ENCODE results near the gene PLPP6.

The PLPP6 gene

GRCh38 chr9:4662108-4662988 lies at the start of gene PLPP6:
Gene PLPP6, plus strand, starts transcription at chr9:4662294. Its CDS starts 82 bp downstream, at chr9:4662376.
- no peak for TF ChIP-seq JUND (IDR thresholded peaks at IDR 0.05; ENCODE audit: low read depth)
- in situ Hi-C loops (cut with HindIII; ENCODE audit: low pct_unique_long_range_greater_than_20kb, low sequenced_read_pairs) = no loop called here
- peak; percentile 77 to 91 for DNase-seq (ENCODE audit: low read depth in 1 of 2, low spot score in 1 of 2)

- DNase-seq (ENCODE audit: low read depth in 1 of 2, low spot score in 1 of 2) = no peak
- in situ Hi-C loops (cut with HindIII; ENCODE audit: low pct_unique_long_range_greater_than_20kb, low sequenced_read_pairs) = no loop called here
- no peak for TF ChIP-seq JUND (IDR thresholded peaks at IDR 0.05; ENCODE audit: low read depth)
These were observed 47.5 kb upstream of the PLPP6 start for GRCh38 chr9:4614627-4615026.

- no peak for DNase-seq (ENCODE audit: low read depth in 1 of 2, low spot score in 1 of 2)
- in situ Hi-C loops (cut with HindIII; ENCODE audit: low pct_unique_long_range_greater_than_20kb, low sequenced_read_pairs) = no loop called here
- no peak for TF ChIP-seq JUND (IDR thresholded peaks at IDR 0.05; ENCODE audit: low read depth)
These were observed 46.8 kb upstream of the PLPP6 start for GRCh38 chr9:4615251-4615650.

GRCh38 chr9:4615778-4616177 lies 46.3 kb upstream of the PLPP6 start:
- in situ Hi-C loops (cut with HindIII; ENCODE audit: low pct_unique_long_range_greater_than_20kb, low sequenced_read_pairs) = no loop called here

GRCh38 chr9:4617752-4618151 lies 44.3 kb upstream of the PLPP6 start:
- no peak for DNase-seq (ENCODE audit: low read depth in 1 of 2, low spot score in 1 of 2)
- in situ Hi-C loops (cut with HindIII; ENCODE audit: low pct_unique_long_range_greater_than_20kb, low sequenced_read_pairs) = no loop called here
- no peak for TF ChIP-seq JUND (IDR thresholded peaks at IDR 0.05; ENCODE audit: low read depth)

More at GRCh38 chr9:4615778-4616177, 46.3 kb upstream of the PLPP6 start:
- TF ChIP-seq JUND (IDR thresholded peaks at IDR 0.05; ENCODE audit: low read depth) = no peak
- DNase-seq (ENCODE audit: low read depth in 1 of 2, low spot score in 1 of 2) = no peak

- in situ Hi-C loops (cut with HindIII; ENCODE audit: low pct_unique_long_range_greater_than_20kb, low sequenced_read_pairs) = no loop called here
- no peak for TF ChIP-seq JUND (IDR thresholded peaks at IDR 0.05; ENCODE audit: low read depth)
- DNase-seq (ENCODE audit: low read depth in 1 of 2, low spot score in 1 of 2) = no peak
These were observed 43.4 kb upstream of the PLPP6 start for GRCh38 chr9:4618700-4619099.

- no peak for TF ChIP-seq JUND (IDR thresholded peaks at IDR 0.05; ENCODE audit: low read depth)
- in situ Hi-C loops (cut with HindIII; ENCODE audit: low pct_unique_long_range_greater_than_20kb, low sequenced_read_pairs) = no loop called here
- peak in 1 of 2 experiments; percentile 17 for DNase-seq (ENCODE audit: low read depth in 1 of 2, low spot score in 1 of 2)
These were observed 41.9 kb upstream of the PLPP6 start for GRCh38 chr9:4620057-4620765.

GRCh38 chr9:4620881-4621555 lies 41.1 kb upstream of the PLPP6 start:
- DNase-seq (ENCODE audit: low read depth in 1 of 2, low spot score in 1 of 2) = no peak
- no peak for TF ChIP-seq JUND (IDR thresholded peaks at IDR 0.05; ENCODE audit: low read depth)
- in situ Hi-C loops (cut with HindIII; ENCODE audit: low pct_unique_long_range_greater_than_20kb, low sequenced_read_pairs) = no loop called here

GRCh38 chr9:4622016-4622415 lies 40.1 kb upstream of the PLPP6 start:
- TF ChIP-seq JUND (IDR thresholded peaks at IDR 0.05; ENCODE audit: low read depth) = no peak
- DNase-seq (ENCODE audit: low read depth in 1 of 2, low spot score in 1 of 2) = no peak
- in situ Hi-C loops (cut with HindIII; ENCODE audit: low pct_unique_long_range_greater_than_20kb, low sequenced_read_pairs) = no loop called here

- no peak for DNase-seq (ENCODE audit: low read depth in 1 of 2, low spot score in 1 of 2)
- in situ Hi-C loops (cut with HindIII; ENCODE audit: low pct_unique_long_range_greater_than_20kb, low sequenced_read_pairs) = no loop called here
- TF ChIP-seq JUND (IDR thresholded peaks at IDR 0.05; ENCODE audit: low read depth) = no peak
These were observed 31.3 kb upstream of the PLPP6 start for GRCh38 chr9:4630836-4631235.

GRCh38 chr9:4638968-4639367 lies 23.1 kb upstream of the PLPP6 start:
- TF ChIP-seq JUND (IDR thresholded peaks at IDR 0.05; ENCODE audit: low read depth) = no peak
- no peak for DNase-seq (ENCODE audit: low read depth in 1 of 2, low spot score in 1 of 2)
- in situ Hi-C loops (cut with HindIII; ENCODE audit: low pct_unique_long_range_greater_than_20kb, low sequenced_read_pairs) = no loop called here

- no peak for DNase-seq (ENCODE audit: low read depth in 1 of 2, low spot score in 1 of 2)
- TF ChIP-seq JUND (IDR thresholded peaks at IDR 0.05; ENCODE audit: low read depth) = no peak
- in situ Hi-C loops (cut with HindIII; ENCODE audit: low pct_unique_long_range_greater_than_20kb, low sequenced_read_pairs) = no loop called here
These were observed 22.7 kb upstream of the PLPP6 start for GRCh38 chr9:4639420-4639819.

- peak in 1 of 2 experiments; percentile 41 for DNase-seq (ENCODE audit: low read depth in 1 of 2, low spot score in 1 of 2)
- TF ChIP-seq JUND (IDR thresholded peaks at IDR 0.05; ENCODE audit: low read depth) = no peak
- in situ Hi-C loops (cut with HindIII; ENCODE audit: low pct_unique_long_range_greater_than_20kb, low sequenced_read_pairs) = no loop called here
These were observed 22.1 kb upstream of the PLPP6 start for GRCh38 chr9:4640027-4640426.
